GM18909 (cell line): ENCODE measurements around the gene IRX2.

ENCODE experiments used
- ATAC-seq: cut with Tn5 transposase; IDR thresholded peaks from one replicate; pipeline ENCODE4 v1.9.1; 2021; ENCODE audit warnings: mild to moderate bottlenecking; ENCODE audit not compliant: unreplicated experiment, poor library complexity

The IRX2 gene

GRCh38 chr5:2699686-2700085 is 51.8 kb downstream of the IRX2 start:
- ATAC-seq: no peak

- no peak for ATAC-seq
Measured at GRCh38 chr5:2699231-2699630, 52.2 kb downstream of the IRX2 start.

DNA sequence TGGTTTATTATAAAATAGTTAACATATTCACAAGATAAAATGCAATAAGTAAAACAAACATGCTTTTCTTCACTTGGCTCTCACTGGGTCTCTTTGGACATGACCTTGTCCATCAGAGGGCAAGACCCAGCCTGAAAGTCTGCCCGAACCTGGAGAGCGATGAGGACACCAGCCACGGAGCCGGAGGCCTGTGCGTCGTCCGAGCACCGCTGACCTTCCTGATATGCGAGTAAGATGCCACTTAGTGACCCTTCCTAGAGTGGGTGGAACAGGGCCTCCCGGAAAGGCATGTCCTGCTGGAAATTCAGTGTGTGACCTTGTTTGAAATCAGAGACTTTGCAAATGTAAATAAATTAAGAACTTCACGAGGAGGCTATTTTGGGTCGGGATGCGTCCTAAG is 52.9 kb downstream of the IRX2 start:
- ATAC-seq: no peak

- no peak for ATAC-seq
Measured at GRCh38 chr5:2697446-2698200, 53.9 kb downstream of the IRX2 start.

GRCh38 chr5:2697041-2697440 is 54.4 kb downstream of the IRX2 start:
- no peak for ATAC-seq
